HEK293 (cell line): Measurements from ENCODE around the gene ANGPT4.

ENCODE experiments used
- YY2 ChIP-seq: fragments of 450-650 bp; formaldehyde crosslinking; IDR thresholded peaks from 2 replicates; pipeline ENCODE4 v1.5.1; 2016; ENCODE audit warnings: missing biosample characterization, missing genetic modification characterization
- ZBTB1 ChIP-seq: fragments of 450-650 bp; formaldehyde crosslinking; IDR thresholded peaks from 2 replicates; pipeline ENCODE4 v1.5.1; 2016; ENCODE audit warnings: missing biosample characterization, missing genetic modification characterization
- ZBTB6 ChIP-seq: fragments of 450-650 bp; formaldehyde crosslinking; IDR thresholded peaks from 2 replicates; pipeline ENCODE4 v1.5.1; 2017; ENCODE audit warnings: missing biosample characterization, missing genetic modification characterization
- ZFP41 ChIP-seq: fragments of 450-650 bp; formaldehyde crosslinking; IDR thresholded peaks from 2 replicates; pipeline ENCODE4 v1.5.1; 2016; ENCODE audit warnings: missing biosample characterization, missing genetic modification characterization, borderline replicate concordance
- ZNF140 ChIP-seq: fragments of 450-650 bp; formaldehyde crosslinking; IDR thresholded peaks from 2 replicates; pipeline ENCODE4 v1.5.1; 2016; ENCODE audit warnings: missing biosample characterization, missing genetic modification characterization
- ZNF274 ChIP-seq, 2 experiments: fragments of 200-500 bp in 1 of 2; fragments of 450-650 bp in 1 of 2; sonication (Bioruptor generic) in 1 of 2; formaldehyde crosslinking in 1 of 2; IDR thresholded peaks; 2 replicates each; pipeline versions ENCODE4 v1.5.1 to v1.6.1; 2014 to 2016; ENCODE audit warnings: borderline replicate concordance in 1 of 2, inconsistent platforms in 1 of 2, low read length in 1 of 2, missing biosample characterization in 1 of 2, missing genetic modification characterization in 1 of 2
- ZNF555 ChIP-seq: fragments of 450-650 bp; formaldehyde crosslinking; conservative IDR thresholded peaks from 2 replicates; pipeline ENCODE4 v1.5.1; 2017; ENCODE audit warnings: missing biosample characterization, mild to moderate bottlenecking, missing genetic modification characterization, inconsistent platforms
- ZSCAN23 ChIP-seq: fragments of 450-650 bp; formaldehyde crosslinking; IDR thresholded peaks from 2 replicates; pipeline ENCODE4 v1.5.1; 2016; ENCODE audit warnings: missing biosample characterization, missing genetic modification characterization
- TF ChIP-seq, protein P1 (sequence below): fragments of 450-650 bp; formaldehyde crosslinking; IDR thresholded peaks from 2 replicates; pipeline ENCODE4 v1.5.1; 2016; ENCODE audit warnings: missing biosample characterization, missing genetic modification characterization
- TF ChIP-seq, protein P2 (sequence below): fragments of 450-650 bp; formaldehyde crosslinking; IDR thresholded peaks from 2 replicates; pipeline ENCODE4 v1.5.1; 2016; ENCODE audit warnings: missing biosample characterization, missing genetic modification characterization, borderline replicate concordance
- TF ChIP-seq, protein P3 (sequence below): fragments of 450-650 bp; formaldehyde crosslinking; IDR thresholded peaks from 2 replicates; pipeline ENCODE4 v1.5.1; 2016; ENCODE audit warnings: missing biosample characterization, missing genetic modification characterization
- TF ChIP-seq, protein P4 (sequence below): sonication (generic); formaldehyde crosslinking; IDR thresholded peaks from 2 replicates; pipeline ENCODE4 v1.8.1; 2022; ENCODE audit warnings: mild to moderate bottlenecking, moderate library complexity, missing genetic modification reagents

DNA sequence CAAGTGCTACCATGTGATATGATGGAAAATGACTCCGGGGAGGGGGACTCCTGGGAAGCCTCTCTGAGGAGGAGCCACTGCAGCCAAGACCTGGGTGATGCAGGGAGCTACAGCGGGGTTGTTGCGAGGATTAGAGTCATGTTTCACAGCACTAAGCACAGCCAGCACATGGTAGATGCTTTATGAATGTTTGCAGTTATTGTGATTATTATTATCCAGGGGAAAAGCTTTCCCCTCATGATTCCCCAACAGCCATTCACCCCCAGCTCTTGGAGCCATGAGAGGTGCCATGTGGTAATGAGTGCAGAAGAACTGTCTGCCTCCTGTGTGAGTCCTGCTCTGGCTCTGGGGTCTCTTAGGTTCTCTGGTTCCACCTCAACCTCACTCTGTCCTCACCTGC lies 46.1 kb upstream of the ANGPT4 start:
- TF ChIP-seq, protein P1, sequence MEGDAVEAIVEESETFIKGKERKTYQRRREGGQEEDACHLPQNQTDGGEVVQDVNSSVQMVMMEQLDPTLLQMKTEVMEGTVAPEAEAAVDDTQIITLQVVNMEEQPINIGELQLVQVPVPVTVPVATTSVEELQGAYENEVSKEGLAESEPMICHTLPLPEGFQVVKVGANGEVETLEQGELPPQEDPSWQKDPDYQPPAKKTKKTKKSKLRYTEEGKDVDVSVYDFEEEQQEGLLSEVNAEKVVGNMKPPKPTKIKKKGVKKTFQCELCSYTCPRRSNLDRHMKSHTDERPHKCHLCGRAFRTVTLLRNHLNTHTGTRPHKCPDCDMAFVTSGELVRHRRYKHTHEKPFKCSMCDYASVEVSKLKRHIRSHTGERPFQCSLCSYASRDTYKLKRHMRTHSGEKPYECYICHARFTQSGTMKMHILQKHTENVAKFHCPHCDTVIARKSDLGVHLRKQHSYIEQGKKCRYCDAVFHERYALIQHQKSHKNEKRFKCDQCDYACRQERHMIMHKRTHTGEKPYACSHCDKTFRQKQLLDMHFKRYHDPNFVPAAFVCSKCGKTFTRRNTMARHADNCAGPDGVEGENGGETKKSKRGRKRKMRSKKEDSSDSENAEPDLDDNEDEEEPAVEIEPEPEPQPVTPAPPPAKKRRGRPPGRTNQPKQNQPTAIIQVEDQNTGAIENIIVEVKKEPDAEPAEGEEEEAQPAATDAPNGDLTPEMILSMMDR = no peak
- TF ChIP-seq ZNF274 (IDR thresholded peaks at IDR 0.05; ENCODE audit: low read length) = no peak
- no peak for TF ChIP-seq ZNF274 (tag by site-specific recombination; IDR thresholded peaks at IDR 0.05; ENCODE audit: borderline replicate concordance)
- no peak for TF ChIP-seq ZSCAN23
- TF ChIP-seq, protein P2, sequence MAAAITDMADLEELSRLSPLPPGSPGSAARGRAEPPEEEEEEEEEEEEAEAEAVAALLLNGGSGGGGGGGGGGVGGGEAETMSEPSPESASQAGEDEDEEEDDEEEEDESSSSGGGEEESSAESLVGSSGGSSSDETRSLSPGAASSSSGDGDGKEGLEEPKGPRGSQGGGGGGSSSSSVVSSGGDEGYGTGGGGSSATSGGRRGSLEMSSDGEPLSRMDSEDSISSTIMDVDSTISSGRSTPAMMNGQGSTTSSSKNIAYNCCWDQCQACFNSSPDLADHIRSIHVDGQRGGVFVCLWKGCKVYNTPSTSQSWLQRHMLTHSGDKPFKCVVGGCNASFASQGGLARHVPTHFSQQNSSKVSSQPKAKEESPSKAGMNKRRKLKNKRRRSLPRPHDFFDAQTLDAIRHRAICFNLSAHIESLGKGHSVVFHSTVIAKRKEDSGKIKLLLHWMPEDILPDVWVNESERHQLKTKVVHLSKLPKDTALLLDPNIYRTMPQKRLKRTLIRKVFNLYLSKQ (tag by site-specific recombination) = no peak
- TF ChIP-seq ZNF140 (tag by site-specific recombination) = no peak
- TF ChIP-seq ZBTB6 (tag by site-specific recombination) = no peak
- no peak for TF ChIP-seq ZBTB1
- TF ChIP-seq, protein P3, sequence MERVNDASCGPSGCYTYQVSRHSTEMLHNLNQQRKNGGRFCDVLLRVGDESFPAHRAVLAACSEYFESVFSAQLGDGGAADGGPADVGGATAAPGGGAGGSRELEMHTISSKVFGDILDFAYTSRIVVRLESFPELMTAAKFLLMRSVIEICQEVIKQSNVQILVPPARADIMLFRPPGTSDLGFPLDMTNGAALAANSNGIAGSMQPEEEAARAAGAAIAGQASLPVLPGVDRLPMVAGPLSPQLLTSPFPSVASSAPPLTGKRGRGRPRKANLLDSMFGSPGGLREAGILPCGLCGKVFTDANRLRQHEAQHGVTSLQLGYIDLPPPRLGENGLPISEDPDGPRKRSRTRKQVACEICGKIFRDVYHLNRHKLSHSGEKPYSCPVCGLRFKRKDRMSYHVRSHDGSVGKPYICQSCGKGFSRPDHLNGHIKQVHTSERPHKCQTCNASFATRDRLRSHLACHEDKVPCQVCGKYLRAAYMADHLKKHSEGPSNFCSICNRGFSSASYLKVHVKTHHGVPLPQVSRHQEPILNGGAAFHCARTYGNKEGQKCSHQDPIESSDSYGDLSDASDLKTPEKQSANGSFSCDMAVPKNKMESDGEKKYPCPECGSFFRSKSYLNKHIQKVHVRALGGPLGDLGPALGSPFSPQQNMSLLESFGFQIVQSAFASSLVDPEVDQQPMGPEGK (tag by site-specific recombination) = no peak
- TF ChIP-seq ZFP41 = no peak
- TF ChIP-seq, protein P4, sequence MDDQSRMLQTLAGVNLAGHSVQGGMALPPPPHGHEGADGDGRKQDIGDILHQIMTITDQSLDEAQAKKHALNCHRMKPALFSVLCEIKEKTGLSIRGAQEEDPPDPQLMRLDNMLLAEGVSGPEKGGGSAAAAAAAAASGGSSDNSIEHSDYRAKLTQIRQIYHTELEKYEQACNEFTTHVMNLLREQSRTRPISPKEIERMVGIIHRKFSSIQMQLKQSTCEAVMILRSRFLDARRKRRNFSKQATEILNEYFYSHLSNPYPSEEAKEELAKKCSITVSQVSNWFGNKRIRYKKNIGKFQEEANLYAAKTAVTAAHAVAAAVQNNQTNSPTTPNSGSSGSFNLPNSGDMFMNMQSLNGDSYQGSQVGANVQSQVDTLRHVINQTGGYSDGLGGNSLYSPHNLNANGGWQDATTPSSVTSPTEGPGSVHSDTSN (CRISPR knock-in tag) = no peak
- no peak for TF ChIP-seq YY2 (tag by site-specific recombination)
- TF ChIP-seq ZNF555 (tag by site-specific recombination) = no peak
